ENCODE results near the gene NCEH1.
"Not testable (repeated sequence)": the region's sequence is repeated elsewhere in the genome, so short reads cannot be mapped to it uniquely, and the experiment has no call there.

The NCEH1 gene

DNA sequence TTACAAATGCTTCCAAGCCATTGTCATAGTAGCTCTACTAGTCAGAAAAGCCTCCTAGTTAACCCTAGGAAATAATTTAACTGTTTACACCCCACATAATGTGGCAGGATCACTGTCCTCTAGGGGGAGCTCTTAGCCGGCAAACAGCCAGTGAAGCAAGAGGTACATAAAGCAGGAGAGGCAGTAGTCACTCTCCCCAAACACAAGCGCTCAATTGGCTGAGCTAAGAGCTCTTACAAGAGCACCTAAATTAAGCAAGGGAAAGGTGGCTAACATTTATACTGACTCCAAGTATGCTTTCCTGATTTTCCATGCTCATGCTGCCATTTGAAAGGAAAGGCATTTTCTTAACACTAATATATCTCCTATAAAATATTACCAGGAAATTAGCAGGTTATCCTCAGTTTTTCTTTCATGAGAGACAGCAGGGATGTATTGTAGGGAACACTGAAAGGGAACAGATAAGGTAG lies 37.6 kb downstream of the NCEH1 start:
- Mint-ChIP-seq H3K4me1 (ENCODE audit: low read depth) (peaks cover 5% of the 10 kb centered on the region), H3K27ac (no peak overlapping the region), H3K27me3 (no peaks in the 10 kb centered on the region), H3K9me3 (ENCODE audit: low read depth) (no peaks in the 10 kb centered on the region), H3K36me3 (no peaks in the 10 kb centered on the region), H3K4me3 (no peak overlapping the region)

DNA sequence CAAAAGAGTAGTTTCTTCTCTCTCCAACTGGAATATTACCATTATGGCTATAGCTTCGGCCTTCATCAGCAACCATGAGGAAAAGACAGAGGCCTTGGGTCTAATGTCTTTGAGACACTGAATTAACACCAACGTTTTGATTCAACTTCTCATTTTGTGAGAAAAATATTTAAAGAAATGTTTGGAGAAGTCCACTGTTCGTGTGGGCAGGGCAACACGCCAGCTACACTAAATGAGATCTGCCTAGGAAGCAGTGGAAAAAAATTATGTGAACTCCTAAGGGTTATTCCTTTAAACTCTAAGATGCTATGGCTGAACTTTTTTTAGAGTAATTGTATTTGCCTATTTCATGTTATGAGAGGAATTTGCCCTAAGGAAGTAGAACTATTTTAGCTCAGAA lies 41.8 kb downstream of the NCEH1 start:
- H3K27me3 Mint-ChIP-seq, result no peaks in the 10 kb centered on the region
- H3K4me1 Mint-ChIP-seq (ENCODE audit: low read depth), result peaks cover 16% of the 10 kb centered on the region
- peaks cover 4% of the 10 kb centered on the region for H3K36me3 Mint-ChIP-seq
- H3K9me3 Mint-ChIP-seq (ENCODE audit: low read depth), result no peaks in the 10 kb centered on the region
- no peak overlapping the region for H3K27ac Mint-ChIP-seq
- H3K4me3 Mint-ChIP-seq, result no peak overlapping the region

DNA sequence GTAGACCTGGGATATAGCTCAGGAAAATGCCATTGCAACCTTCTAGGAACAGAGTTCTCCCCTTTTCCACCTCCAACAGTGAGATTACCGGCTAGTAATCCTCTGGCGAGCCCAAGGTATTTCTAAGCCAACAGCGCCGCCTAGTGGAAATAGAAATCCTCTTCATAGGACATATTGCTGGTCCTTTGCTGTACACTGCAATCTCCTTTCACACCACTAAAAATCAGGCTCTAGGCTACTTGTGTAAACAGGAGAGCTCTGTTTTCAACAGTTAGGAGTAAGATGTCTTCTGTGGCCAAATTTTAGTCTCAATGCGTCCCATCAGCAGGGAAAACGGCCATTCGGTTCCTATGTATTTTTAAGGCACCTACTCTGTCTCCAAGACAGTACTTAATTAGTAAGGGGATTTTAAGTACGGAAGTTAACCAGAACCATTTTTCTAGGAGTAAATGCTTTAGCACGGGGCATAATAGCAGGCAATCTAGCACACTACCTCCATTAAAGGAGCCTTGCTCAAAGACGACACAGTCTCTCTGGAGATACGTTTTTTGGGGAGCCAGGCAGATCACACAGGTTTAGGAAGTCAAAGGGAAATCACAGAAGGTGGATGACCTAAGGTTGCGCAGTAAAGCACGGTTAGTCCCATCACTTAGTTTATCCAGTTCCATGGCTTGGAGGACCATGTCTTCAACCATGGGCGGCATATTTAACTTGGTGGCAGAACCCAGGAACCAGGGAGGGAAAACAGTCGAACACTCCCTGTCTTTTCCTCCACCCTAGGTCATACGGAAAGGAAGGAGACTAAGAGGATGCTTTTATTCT lies 43.8 kb downstream of the NCEH1 start:
- H3K9me3 Mint-ChIP-seq (ENCODE audit: low read depth), result no peaks in the 10 kb centered on the region
- H3K36me3 Mint-ChIP-seq, result peaks cover 4% of the 10 kb centered on the region
- peaks cover 16% of the 10 kb centered on the region for H3K4me1 Mint-ChIP-seq (ENCODE audit: low read depth)
- H3K4me3 Mint-ChIP-seq, result no peak overlapping the region
- no peaks in the 10 kb centered on the region for H3K27me3 Mint-ChIP-seq
- no peak overlapping the region for H3K27ac Mint-ChIP-seq

DNA sequence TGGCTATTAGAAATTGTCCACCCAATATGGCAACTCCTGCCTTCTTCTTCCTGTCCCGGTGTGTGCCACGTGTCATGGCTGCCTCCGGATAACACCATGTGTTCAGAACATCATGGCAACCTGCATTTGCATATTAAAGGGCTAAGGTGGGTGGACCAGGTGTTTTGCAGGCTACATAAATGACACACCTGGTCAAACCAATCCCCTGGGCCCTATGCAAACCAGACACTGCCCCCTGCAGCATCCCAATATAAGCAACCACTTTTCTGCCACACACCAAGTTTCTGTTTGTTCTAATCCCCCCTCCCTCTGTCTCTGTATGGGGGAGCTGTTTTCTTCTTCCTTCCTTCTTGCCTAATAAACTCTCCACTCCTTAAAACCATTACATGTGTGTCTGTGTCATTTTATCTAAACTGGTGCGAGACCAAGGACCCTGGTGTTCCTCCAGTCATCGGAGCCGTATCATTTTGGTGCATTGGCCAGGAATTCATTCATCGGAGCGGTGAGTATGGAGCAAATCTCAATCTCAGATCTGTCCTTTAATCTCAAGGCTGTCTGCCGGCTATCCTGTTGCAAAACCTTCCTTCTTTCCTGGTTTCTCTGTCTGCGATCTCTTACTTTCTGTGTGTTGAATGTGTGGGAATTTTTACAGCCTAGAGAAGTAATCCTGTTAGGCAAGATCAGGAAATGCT lies 44.5 kb downstream of the NCEH1 start:
- no peak overlapping the region for H3K27ac Mint-ChIP-seq
- no peaks in the 10 kb centered on the region for H3K27me3 Mint-ChIP-seq
- H3K36me3 Mint-ChIP-seq, result peaks cover 4% of the 10 kb centered on the region
- H3K9me3 Mint-ChIP-seq (ENCODE audit: low read depth), result no peaks in the 10 kb centered on the region
- H3K4me1 Mint-ChIP-seq (ENCODE audit: low read depth), result peaks cover 17% of the 10 kb centered on the region
- no peak overlapping the region for H3K4me3 Mint-ChIP-seq

DNA sequence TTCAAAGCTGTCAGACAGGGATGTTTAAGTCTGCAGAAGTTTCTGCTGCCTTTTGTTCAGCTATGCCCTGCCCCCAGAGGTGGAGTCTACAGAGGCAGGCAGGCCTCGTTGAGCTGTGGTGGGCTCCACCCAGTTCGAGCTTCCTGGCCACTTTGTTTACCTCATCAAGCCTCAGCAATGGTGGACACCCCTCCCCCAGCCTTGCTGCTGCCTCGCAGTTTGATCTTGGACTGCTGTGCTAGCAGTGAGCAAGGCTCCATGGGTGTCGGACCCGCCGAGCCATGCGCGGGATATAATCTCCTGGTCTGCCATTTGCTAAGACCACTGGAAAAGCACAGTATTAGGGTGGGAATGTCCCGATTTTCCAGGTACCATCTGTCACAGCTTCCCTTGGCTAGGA lies 45.4 kb downstream of the NCEH1 start:
- not testable (repeated sequence) for H3K27ac Mint-ChIP-seq

DNA sequence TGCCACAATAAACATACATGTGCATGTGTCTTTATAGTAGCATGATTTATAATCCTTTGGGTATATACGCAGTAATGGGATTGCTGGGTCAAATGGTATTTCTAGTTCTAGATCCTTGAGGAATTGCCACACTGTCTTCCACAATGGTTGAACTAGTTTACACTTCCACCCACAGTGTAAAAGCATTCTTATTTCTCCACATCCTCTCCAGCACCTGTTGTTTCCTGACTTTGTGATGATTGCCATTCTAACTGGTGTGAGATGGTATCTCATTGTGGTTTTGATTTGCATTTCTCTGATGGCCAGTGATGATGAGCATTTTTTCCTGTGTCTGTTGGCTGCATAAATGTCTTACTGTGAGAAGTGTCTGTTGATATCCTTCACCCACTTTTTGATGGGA lies 50.4 kb downstream of the NCEH1 start:
- H3K27me3 Mint-ChIP-seq; H3K4me3 Mint-ChIP-seq; H3K4me1 Mint-ChIP-seq (ENCODE audit: low read depth); H3K9me3 Mint-ChIP-seq (ENCODE audit: low read depth); H3K36me3 Mint-ChIP-seq; H3K27ac Mint-ChIP-seq: not testable (repeated sequence)

More for the DNA sequence above, 45.4 kb downstream of the NCEH1 start:
- peaks cover 23% of the 10 kb centered on the region for H3K4me1 Mint-ChIP-seq (ENCODE audit: low read depth)
- not testable (repeated sequence) for H3K36me3 Mint-ChIP-seq; H3K4me3 Mint-ChIP-seq; H3K27me3 Mint-ChIP-seq; H3K9me3 Mint-ChIP-seq (ENCODE audit: low read depth)

DNA sequence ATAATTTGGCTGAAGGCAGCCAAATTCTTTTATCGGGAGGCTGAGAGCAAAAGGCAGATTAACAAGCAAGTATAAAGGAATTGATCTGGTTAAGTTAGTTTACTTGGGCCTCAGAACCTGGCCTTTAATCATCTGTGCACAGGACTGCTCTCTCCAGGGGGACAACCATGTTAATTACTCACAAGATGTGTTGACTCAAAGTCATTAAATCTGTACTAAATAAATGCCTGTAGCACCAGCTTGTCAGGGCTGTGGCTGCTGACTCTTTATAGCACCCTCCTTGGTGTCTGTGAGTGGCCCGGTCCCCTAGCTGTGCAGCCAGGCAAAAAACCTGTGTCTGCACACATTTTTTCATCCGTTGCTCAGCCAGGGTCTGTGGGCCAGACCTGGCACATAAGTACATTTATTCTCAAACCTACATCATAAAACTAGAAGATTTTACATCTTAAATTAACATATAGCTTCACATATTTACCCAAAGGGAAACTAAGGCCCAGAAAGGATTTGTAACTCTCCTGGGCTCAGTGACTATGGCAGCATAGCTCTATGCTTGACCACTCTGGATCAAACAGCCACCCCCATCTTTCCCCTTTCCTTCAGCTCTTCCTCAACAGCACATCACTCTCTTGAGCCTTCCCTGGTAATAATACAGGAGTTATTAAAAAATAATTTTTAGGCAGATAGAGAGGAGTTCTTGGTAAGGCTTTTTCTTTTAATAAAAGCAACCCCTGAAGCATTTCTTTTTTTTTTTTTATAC lies 51.4 kb downstream of the NCEH1 start:
- no peak overlapping the region for H3K4me3 Mint-ChIP-seq
- H3K9me3 Mint-ChIP-seq (ENCODE audit: low read depth), result no peaks in the 10 kb centered on the region
- H3K27ac Mint-ChIP-seq, result no peak overlapping the region
- peaks cover 9% of the 10 kb centered on the region for H3K4me1 Mint-ChIP-seq (ENCODE audit: low read depth)
- no peaks in the 10 kb centered on the region for H3K27me3 Mint-ChIP-seq
- H3K36me3 Mint-ChIP-seq, result no peaks in the 10 kb centered on the region

DNA sequence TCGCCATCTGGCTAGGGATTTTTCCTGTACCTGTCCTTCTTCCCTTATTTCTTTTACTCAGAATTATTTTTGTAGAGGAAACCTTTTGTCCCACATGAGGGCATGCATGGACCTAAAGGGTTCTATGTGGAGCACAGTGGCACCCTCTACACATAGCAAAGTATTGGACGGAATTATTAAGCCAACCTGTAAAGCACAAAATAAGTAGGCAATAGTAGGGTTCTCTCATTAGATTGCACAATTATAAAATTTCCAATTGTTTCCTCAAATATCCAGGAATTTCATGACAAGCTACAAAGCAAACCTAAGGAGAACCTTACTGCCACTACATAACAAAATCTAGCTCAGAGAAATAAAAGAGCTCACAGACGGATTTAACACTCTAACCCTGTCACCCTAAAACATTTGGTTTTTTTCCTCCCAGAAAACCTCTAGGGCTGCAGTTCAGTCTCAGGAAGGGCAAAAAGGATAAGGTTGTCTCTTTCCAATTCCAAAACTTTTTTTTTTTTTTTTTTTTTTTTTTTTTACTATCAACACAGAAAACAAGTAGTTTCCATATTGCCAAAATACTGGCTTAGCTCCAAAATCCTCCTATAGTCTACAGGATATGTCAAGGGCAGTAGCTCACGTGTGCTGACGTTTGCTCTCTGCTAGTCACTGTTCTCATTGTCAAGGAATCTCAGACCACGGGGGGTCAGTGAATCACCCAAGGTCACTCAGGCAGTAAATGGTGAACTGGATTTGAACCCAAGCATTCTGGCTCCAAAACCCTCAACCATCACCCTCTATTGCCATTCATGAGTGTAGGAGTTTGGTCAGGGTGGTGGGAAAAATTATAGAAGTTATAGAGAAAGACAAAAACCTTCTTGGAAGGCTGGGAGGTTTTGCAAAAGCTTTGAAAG lies 52.3 kb downstream of the NCEH1 start:
- no peaks in the 10 kb centered on the region for H3K27me3 Mint-ChIP-seq
- H3K4me1 Mint-ChIP-seq (ENCODE audit: low read depth), result peaks cover 9% of the 10 kb centered on the region
- H3K36me3 Mint-ChIP-seq, result no peaks in the 10 kb centered on the region
- no peak overlapping the region for H3K27ac Mint-ChIP-seq
- no peak overlapping the region for H3K4me3 Mint-ChIP-seq
- H3K9me3 Mint-ChIP-seq (ENCODE audit: low read depth), result no peaks in the 10 kb centered on the region

DNA sequence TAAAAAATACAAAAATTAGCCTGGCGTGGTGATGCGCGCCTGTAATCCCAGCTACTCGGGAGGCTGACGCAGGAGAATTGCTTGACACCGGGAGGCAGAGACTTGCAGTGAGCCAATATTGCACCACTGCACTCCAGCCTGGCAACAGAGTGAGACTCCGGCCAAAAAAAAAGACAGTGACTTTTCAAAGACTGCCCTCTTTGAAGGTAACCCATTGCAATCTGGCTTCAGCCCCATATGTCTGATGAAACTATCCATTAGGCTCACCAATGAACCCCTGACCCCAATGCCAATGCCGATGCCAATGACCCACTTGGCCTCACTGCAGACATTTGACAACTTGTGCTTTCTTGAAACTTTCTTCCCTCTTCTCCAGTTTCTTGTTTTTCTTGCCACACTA lies 54.3 kb downstream of the NCEH1 start:
- H3K27ac Mint-ChIP-seq, result no peak overlapping the region
- peaks cover 9% of the 10 kb centered on the region for H3K4me1 Mint-ChIP-seq (ENCODE audit: low read depth)
- H3K4me3 Mint-ChIP-seq, result no peak overlapping the region
- no peaks in the 10 kb centered on the region for H3K27me3 Mint-ChIP-seq
- no peaks in the 10 kb centered on the region for H3K9me3 Mint-ChIP-seq (ENCODE audit: low read depth)
- H3K36me3 Mint-ChIP-seq, result peaks cover 2% of the 10 kb centered on the region

DNA sequence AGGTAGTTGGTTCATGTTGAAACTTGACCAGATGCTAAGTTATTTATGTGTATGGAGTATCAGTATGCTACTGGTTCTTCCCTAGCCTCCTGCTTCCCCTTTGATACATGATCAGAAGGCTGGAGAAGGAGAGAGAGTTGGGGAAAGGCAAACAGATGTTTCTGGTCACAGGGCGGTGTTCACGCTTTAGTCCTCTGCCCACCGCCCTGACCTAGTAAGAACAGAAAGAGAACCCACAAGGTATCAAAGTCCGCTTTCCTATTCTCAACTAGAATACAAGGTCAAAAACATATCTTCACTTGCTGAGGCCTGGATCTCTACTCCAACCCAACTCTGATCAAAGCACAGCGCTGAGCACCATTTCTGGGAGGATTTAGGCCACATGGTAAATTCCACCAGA lies 55.5 kb downstream of the NCEH1 start:
- no peak overlapping the region for H3K4me3 Mint-ChIP-seq
- peaks cover under 1% of the 10 kb centered on the region for H3K4me1 Mint-ChIP-seq (ENCODE audit: low read depth)
- H3K9me3 Mint-ChIP-seq (ENCODE audit: low read depth), result no peaks in the 10 kb centered on the region
- H3K27ac Mint-ChIP-seq, result no peak overlapping the region
- H3K36me3 Mint-ChIP-seq, result peaks cover 2% of the 10 kb centered on the region
- no peaks in the 10 kb centered on the region for H3K27me3 Mint-ChIP-seq

DNA sequence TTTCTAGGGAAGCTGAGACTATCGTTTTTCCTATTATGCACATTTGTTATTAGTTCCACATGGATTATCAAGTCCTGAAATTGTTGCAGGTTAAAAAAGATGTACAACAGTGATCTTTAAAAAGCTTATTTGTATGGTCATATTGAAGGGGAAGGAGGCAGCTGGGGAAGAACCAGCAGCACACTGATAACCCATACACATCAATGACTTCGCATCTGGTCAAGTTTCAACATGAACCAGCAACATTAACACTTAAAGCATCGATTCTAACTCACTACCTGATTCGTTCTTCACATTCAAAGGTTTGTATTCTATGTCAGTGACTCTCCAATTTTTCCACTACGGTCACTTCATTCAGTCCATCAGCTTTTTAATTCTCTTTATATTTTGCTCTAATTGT lies 56.4 kb downstream of the NCEH1 start:
- no peaks in the 10 kb centered on the region for H3K9me3 Mint-ChIP-seq (ENCODE audit: low read depth)
- H3K27me3 Mint-ChIP-seq, result no peaks in the 10 kb centered on the region
- H3K4me3 Mint-ChIP-seq, result no peak overlapping the region
- H3K36me3 Mint-ChIP-seq, result peaks cover 2% of the 10 kb centered on the region
- no peaks in the 10 kb centered on the region for H3K4me1 Mint-ChIP-seq (ENCODE audit: low read depth)
- no peak overlapping the region for H3K27ac Mint-ChIP-seq

DNA sequence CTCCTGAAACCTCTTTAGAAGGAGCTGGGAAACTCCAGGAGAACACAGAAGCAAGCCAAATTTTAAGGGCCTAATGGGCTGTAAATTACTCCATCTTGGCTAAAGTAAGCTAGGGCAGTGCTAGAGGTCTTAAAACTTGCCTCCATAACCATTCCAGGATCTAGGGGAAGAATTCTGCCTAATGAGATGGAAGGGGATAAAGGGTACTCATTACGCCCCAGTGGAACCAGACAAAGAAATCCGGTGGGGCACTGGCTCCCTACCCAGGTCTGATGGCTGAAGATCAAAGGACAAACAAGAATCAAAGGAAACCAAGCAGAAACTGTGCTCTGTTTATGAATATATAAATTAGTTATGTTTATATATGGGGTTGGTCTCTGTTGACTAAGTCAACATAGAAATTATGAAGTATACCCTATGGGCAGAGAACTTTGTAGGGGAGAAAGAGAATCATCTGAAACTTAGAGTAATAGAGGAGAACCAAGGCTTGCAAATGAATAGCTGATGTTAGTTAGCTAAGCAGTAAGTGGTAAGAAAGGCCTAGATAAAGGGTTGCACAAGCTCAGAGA lies 57.8 kb downstream of the NCEH1 start:
- Mint-ChIP-seq H3K9me3 (ENCODE audit: low read depth) (no peaks in the 10 kb centered on the region), H3K4me3 (no peak overlapping the region), H3K4me1 (ENCODE audit: low read depth) (no peaks in the 10 kb centered on the region), H3K36me3 (peaks cover 2% of the 10 kb centered on the region), H3K27me3 (no peaks in the 10 kb centered on the region), H3K27ac (no peak overlapping the region)

DNA sequence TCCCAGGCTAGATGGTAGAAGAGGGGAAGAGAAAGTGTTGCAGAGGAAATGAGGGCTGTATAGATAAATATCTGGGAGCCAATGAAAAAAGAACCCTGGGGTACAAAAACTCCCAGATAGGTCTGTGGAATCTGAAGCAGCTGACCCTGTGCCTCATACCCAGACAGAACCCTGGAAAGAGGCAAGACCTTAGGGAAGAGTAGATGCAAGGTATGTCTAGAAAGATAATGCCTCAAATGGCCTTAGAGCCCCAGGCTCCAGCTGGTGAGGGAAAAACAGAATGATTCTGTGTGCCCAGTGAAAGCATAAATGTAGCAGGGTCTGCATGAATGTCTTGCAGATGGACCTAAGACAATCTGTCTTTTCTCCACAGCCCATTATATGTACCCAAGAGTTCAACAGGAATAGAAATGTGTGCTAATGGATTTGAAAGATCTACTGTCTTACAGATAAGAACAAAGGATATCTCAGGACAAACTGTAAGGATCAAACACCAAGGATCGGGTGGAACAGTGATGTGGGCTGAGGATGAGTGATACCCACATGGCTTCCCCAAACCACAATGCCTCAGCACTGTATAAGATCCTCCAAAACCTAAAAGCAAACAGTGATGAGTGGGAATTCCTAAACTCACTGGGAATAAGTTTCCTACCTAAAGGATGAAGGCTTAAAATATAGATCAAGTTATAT lies 58.8 kb downstream of the NCEH1 start:
- no peak overlapping the region for H3K4me3 Mint-ChIP-seq
- H3K9me3 Mint-ChIP-seq (ENCODE audit: low read depth), result no peaks in the 10 kb centered on the region
- no peak overlapping the region for H3K27ac Mint-ChIP-seq
- H3K4me1 Mint-ChIP-seq (ENCODE audit: low read depth), result no peaks in the 10 kb centered on the region
- H3K27me3 Mint-ChIP-seq, result no peaks in the 10 kb centered on the region
- H3K36me3 Mint-ChIP-seq, result peaks cover 2% of the 10 kb centered on the region

DNA sequence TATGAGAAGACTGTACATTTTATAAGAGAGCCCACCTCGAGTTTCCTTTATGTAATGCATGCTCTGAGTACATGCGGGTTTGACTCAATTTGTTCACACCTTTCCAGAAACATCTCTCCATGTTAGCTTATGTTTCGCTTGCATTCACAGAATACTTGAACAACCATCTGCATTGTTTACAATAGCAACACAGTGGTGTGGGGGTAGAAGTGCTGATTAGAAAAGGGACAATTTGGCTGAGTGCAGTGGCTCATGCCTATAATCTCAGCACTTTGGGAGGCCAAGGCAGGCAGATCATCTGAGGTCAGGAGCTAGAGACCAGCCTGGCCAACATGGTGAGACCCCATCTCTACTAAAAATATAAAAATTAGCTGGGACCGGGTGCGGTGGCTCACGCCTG lies 60.9 kb downstream of the NCEH1 start:
- H3K36me3 Mint-ChIP-seq, result peaks cover 2% of the 10 kb centered on the region
- no peaks in the 10 kb centered on the region for H3K27me3 Mint-ChIP-seq
- no peak overlapping the region for H3K4me3 Mint-ChIP-seq
- no peak overlapping the region for H3K27ac Mint-ChIP-seq
- no peaks in the 10 kb centered on the region for H3K9me3 Mint-ChIP-seq (ENCODE audit: low read depth)
- H3K4me1 Mint-ChIP-seq (ENCODE audit: low read depth), result no peaks in the 10 kb centered on the region

Measured in activated naive CD8-positive, alpha-beta T cell (primary cell).